ENCODE results near the gene DOCK4.

DOCK4 gene

DNA sequence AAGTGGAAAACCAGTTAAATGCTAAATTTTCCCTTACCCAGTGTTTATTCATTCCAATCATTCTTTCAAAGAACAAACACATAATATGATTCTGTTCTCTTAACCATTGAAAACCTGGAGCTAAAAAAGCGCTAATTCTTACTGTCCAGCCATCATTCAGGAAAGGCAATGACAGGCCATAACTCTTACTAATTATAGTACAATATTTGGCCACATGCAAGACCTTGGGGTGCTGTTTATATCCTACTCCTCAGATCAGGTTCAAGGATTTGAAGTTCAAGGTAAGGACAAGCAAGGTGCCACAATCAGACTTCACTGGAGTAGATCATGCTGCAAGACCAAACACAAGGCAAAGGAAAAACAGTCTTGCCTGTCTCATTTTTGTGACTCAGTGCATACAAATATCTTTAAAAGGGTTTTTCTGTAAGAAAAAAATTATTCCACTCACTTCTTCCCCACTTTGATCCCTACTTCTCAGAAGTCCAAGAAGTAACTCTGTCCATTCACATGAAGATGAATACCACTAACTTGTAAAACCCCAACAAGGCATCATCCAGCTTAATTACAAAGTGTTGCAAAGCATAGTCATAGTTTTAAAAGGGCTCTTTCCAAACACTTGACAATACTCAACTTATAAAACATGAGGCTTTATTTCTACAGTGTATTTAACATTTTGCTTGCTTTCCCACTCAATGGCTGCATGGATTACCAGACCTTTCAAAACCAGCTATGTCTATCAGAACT, 153.0 kb downstream of the DOCK4 start:
- no peaks in the 10 kb centered on the region for H3K9me3 ChIP-seq
- TF ChIP-seq, protein P1, sequence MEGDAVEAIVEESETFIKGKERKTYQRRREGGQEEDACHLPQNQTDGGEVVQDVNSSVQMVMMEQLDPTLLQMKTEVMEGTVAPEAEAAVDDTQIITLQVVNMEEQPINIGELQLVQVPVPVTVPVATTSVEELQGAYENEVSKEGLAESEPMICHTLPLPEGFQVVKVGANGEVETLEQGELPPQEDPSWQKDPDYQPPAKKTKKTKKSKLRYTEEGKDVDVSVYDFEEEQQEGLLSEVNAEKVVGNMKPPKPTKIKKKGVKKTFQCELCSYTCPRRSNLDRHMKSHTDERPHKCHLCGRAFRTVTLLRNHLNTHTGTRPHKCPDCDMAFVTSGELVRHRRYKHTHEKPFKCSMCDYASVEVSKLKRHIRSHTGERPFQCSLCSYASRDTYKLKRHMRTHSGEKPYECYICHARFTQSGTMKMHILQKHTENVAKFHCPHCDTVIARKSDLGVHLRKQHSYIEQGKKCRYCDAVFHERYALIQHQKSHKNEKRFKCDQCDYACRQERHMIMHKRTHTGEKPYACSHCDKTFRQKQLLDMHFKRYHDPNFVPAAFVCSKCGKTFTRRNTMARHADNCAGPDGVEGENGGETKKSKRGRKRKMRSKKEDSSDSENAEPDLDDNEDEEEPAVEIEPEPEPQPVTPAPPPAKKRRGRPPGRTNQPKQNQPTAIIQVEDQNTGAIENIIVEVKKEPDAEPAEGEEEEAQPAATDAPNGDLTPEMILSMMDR (IDR thresholded peaks at IDR 0.05; ENCODE audit: low read depth, low read length) = no peak
- peaks cover 4% of the 10 kb centered on the region for H3K4me1 ChIP-seq
- DNase-seq = no peak
- no peak overlapping the region for H3K4me3 ChIP-seq (ENCODE audit: low read depth, low read length)
- no peaks in the 10 kb centered on the region for H3K27me3 ChIP-seq
- H3K36me3 ChIP-seq = no peaks in the 10 kb centered on the region

DNA sequence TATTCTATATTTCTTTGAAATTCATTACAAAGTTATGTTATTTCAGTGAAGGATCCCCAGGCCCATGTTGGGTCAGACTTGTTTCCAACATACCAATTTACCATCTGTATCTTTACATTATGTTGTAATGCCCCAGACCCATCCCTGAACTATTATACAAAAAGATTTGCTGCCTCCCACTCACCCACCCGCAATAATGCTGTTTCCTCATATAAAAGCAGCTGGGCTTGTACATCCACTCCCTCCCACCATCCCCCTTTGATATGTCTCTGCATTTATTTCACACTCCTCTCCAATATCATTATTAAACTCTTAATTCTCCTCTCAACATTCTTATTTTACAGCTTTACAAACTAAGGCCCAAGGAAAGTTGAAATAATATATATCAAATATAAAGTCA, 153.7 kb downstream of the DOCK4 start:
- TF ChIP-seq, protein P1 (IDR thresholded peaks at IDR 0.05; ENCODE audit: low read depth, low read length) = no peak
- no peaks in the 10 kb centered on the region for H3K9me3 ChIP-seq
- no peaks in the 10 kb centered on the region for H3K27me3 ChIP-seq
- H3K36me3 ChIP-seq = no peaks in the 10 kb centered on the region
- peaks cover 3% of the 10 kb centered on the region; the same call in 1 of the 2 replicates for H3K4me1 ChIP-seq
- DNase-seq = no peak
- H3K4me3 ChIP-seq (ENCODE audit: low read depth, low read length) = no peak overlapping the region

DNA sequence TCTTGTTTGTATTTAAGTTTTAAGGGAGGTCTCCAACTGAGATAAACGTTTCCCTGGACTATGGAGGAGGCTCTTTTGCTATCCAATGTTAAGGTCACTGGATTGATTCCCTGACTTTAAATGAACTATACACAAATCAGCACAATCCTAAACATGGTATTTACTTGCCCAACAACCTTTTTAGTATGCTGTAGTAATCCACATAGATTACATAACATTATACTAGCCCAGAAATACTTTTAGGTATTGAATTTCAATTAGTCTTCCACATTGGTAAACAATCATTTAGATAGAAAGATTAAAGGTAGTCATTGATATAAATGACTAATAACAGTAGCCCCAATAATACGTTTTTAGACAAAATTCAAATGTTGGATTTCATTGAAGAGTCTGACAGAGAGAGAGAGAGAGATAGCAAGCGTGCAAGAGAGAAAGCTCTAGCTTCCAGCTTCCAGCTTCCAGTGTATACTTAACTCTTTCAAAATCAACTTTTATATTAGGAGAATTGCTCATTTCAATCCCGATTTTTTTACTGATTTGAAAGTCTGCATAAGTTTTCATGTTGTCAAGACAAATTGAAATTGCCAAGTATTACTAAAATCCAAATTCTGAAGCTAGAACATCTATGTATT, 155.8 kb downstream of the DOCK4 start:
- Histone ChIP-seq H3K36me3 (no peaks in the 10 kb centered on the region), H3K4me3 (ENCODE audit: low read depth, low read length) (no peak overlapping the region), H3K27me3 (no peaks in the 10 kb centered on the region), H3K4me1 (no peaks in the 10 kb centered on the region), H3K9me3 (no peaks in the 10 kb centered on the region)
- no peak for DNase-seq
- TF ChIP-seq, protein P1 (IDR thresholded peaks at IDR 0.05; ENCODE audit: low read depth, low read length) = no peak

DNA sequence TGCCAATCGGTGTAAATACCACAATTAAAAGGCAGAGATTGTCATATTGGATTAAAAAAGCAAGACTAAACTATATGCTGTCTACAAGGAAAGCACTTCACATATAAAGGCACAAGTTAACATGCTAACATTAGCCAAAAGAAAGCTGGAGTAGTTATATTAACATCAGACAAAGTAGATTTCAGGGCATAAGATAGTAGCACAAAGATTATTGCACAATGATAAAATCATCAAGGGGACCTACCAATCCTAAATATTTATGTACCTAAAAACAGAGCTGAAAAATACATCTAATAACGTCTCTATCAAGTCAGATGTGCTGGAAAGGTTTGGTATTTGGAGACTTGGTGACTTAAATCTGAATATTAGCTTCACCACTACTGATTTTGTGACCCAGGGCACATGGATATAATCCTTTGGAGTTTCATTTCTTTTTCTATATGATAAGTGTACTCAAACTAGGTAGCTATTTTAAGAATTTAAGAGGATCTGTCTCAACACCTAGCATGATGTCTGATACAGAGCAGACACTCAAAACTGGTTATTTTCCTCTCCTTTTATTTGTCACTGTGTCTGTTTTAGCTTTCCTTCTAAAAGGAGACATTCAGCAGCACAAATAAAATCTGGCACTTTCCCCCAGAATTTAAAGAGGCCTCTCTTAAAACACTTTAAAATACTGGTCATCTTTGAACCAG, 156.5 kb downstream of the DOCK4 start:
- TF ChIP-seq, protein P1 (IDR thresholded peaks at IDR 0.05; ENCODE audit: low read depth, low read length) = no peak

DNA sequence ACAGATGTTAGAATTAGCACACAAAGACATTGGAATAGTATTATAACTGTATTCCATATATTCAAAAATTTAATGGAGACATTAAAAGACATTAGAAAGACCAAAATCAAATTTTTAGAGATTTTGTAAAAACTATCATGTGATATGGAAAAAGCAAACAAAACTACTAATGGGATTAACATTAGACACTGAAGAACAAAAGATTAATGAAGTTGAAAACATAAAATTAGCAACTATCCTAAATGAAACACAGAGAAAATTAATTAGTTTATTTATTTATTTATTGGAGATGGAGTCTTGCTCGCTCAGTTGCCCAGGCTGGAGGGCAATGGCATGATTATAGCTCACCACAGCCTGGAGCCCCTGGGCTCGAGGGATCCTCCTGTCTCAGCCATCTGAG, 158.8 kb downstream of the DOCK4 start:
- DNase-seq = no peak
- Histone ChIP-seq H3K4me1 (peaks cover 2% of the 10 kb centered on the region; the same call in 1 of the 2 replicates), H3K36me3 (no peaks in the 10 kb centered on the region), H3K27me3 (no peaks in the 10 kb centered on the region; the same call in 1 of the 2 replicates), H3K4me3 (ENCODE audit: low read depth, low read length) (no peak overlapping the region), H3K9me3 (no peaks in the 10 kb centered on the region)
- TF ChIP-seq, protein P1 (IDR thresholded peaks at IDR 0.05; ENCODE audit: low read depth, low read length) = no peak

More for the DNA sequence above, 156.5 kb downstream of the DOCK4 start:
- Histone ChIP-seq H3K9me3 (no peaks in the 10 kb centered on the region), H3K27me3 (no peaks in the 10 kb centered on the region), H3K4me3 (ENCODE audit: low read depth, low read length) (no peak overlapping the region), H3K4me1 (no peaks in the 10 kb centered on the region), H3K36me3 (no peaks in the 10 kb centered on the region)
- no peak for DNase-seq

Measured in BE2C (cell line).